DMS153 treated with DMSO at 0.1 percent for 48 hours (cell line): ENCODE data around the gene NUP214.

ENCODE experiments used
- DNase-seq: peaks from one replicate; lab custom pipeline; 2025; ENCODE audit not compliant: unreplicated experiment; lab: John Stamatoyannopoulos, UW

NUP214 gene

GRCh38 chr9:131125288-131126058 is at the start of gene NUP214:
NUP214 (plus strand) TSS chr9:131125586; CDS start chr9:131125705, 119 bp downstream.
- DNase-seq: peak; percentile 96

GRCh38 chr9:131076347-131077195 is 48.8 kb upstream of the NUP214 start:
- DNase-seq: no peak

GRCh38 chr9:131078427-131079366 is 46.7 kb upstream of the NUP214 start:
- no peak for DNase-seq

GRCh38 chr9:131080589-131080988 is 44.8 kb upstream of the NUP214 start:
- DNase-seq: no peak

GRCh38 chr9:131081868-131082267 is 43.5 kb upstream of the NUP214 start:
- no peak for DNase-seq

- DNase-seq: no peak
These were observed 42.4 kb upstream of the NUP214 start for GRCh38 chr9:131082774-131083512.

- no peak for DNase-seq
These were observed 40.6 kb upstream of the NUP214 start for GRCh38 chr9:131084661-131085369.

- no peak for DNase-seq
These were observed 39.8 kb upstream of the NUP214 start for GRCh38 chr9:131085370-131086122.

- no peak for DNase-seq
These were observed 38.0 kb upstream of the NUP214 start for GRCh38 chr9:131087354-131087893.

GRCh38 chr9:131090025-131090787 is 35.2 kb upstream of the NUP214 start:
- DNase-seq: no peak

GRCh38 chr9:131091352-131091992 is 33.9 kb upstream of the NUP214 start:
- DNase-seq: no peak

- DNase-seq: no peak
These were observed 33.4 kb upstream of the NUP214 start for GRCh38 chr9:131092030-131092429.

- DNase-seq: no peak
These were observed 32.6 kb upstream of the NUP214 start for GRCh38 chr9:131092548-131093440.

GRCh38 chr9:131094015-131094414 is 31.4 kb upstream of the NUP214 start:
- no peak for DNase-seq

- no peak for DNase-seq
These were observed 30.8 kb upstream of the NUP214 start for GRCh38 chr9:131094622-131095021.

GRCh38 chr9:131095666-131096268 is 29.6 kb upstream of the NUP214 start:
- DNase-seq: no peak
